Effector CD8-positive, alpha-beta T cell (primary cell): ENCODE results near the gene UPK1A.
A peak's percentile ranks its signal among the peaks of the same experiment; 100 is the strongest.

ENCODE experiments used
- DNase-seq: peaks from one replicate; lab custom pipeline; 2025; lab: John Stamatoyannopoulos, UW
- total RNA-seq, 4 experiments: gene quantifications; one replicate each; lab custom pipeline; 2026; lab: John Stamatoyannopoulos, UW

Gene UPK1A
- 0 to 0.58 (median 0.09) reads per million in 4 experiments for total RNA-seq

DNA sequence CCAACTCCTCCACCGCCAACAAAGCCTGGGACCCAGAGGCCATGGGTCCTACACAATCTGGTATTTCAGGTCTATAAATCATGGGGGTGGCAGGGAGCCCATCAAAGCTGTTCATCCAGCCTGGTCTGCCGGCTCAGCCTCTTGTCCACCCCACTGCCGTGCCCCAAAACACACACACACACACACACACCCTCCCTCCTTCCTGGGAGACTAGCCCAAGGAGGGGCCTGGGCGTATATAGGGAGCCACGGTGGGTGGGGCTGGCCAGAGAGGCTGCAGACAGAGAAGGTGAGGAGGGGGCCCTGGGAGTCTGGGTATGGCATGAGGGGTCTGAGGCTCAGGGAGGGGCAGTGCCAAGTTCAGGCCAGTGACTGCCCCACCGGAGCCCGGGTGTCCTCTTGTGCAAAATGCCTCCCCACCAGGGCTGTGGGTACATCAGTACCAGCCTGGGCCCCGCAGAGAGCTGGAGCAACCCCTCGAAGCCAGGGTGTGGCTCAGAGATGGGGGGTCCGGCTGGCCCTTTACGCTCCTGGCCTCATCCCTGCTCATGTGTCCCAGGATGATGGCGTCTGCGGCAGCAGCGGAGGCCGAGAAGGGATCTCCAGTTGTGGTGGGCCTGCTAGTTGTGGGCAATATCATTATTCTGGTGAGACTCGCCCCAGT is at the start of gene UPK1A:
UPK1A (plus strand) TSS at position 267 of the 663 bp plus-strand sequence; CDS start at position 563, 296 bp downstream.
- DNase-seq = no peak

DNA sequence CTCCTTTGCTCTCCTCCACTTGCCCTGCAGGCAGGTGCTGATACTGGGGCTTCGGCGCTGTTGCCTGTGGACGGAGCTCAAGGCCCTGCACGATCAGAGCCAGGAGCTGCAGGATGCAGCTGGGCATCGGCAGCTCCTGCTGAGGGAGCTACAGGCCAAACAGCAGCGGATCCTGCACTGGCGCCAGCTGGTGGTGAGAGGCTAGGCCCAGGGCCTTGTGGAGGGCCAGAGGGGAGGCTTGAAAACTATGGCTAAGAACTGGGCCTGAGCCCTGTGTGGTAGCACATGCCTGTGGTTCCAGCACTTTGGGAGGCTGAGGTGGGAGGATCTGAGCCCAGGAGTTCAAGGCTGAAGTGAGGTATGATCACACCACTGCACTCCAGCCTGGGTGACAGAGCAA is 47.5 kb upstream of the UPK1A start:
- DNase-seq = no peak

DNA sequence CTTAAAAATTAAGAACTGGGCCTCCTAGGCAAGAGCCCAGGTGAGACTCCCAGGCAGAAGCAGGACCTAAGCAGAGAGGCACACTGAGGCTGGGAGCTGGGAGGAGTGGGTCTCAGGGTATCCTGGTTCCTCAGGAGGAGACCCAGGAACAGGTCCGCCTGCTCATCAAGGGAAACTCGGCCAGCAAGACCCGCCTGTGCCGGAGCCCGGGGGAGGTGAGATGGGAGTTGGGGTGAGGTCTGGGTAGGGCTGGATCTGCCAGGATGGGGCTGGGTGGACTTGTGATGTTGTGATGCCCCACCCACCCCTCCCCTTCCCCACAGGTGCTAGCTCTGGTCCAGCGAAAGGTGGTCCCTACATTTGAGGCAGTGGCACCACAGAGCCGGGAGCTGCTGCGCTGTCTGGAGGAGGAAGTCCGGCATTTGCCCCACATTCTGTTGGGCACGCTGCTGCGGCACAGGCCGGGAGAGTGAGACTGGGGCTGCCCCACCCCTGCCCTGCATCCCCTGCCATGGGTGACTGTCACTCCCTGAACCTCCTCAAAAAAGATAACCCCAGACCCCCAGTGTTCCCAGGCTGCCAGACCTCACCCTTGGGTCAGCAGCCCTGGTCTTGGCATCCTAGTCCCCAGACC is 46.9 kb upstream of the UPK1A start:
- no peak for DNase-seq

DNA sequence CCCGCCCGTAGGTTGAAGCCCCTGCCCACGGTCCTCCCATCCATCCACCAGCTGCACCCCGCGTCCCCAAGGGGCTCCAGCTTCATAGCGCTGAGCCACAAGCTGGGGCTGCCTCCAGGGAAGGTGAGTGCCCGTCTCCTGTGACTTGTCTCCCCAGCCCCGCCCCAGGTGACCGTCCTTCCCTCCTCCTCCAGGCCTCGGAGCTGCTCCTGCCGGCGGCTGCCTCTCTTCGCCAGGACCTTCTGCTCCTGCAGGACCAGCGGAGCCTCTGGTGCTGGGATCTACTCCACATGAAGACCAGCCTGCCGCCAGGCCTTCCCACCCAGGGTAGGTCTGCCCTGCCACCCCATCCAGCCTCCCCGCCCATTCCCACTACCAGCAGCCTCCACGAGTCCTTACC is 46.3 kb upstream of the UPK1A start:
- DNase-seq = no peak

DNA sequence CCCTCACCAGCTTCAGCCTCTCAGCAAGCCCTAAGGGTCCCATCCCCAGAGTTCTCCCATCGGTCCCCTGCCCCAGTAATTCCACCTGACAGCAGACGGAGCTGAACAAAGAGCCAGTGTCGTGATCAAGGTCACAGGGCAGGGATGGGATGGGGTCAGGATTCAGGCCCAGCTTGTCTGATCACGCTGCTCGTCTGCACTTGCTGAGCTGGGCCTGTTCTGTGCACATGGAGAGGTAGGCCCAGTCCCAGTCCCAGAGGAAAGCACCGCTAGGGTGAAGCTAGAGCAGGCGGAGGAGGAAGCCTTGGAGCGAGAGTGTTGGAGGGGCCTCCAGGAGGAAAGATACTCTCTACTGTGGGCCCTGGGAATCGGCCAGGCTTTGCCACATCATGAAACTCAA is 44.6 kb upstream of the UPK1A start:
- no peak for DNase-seq

DNA sequence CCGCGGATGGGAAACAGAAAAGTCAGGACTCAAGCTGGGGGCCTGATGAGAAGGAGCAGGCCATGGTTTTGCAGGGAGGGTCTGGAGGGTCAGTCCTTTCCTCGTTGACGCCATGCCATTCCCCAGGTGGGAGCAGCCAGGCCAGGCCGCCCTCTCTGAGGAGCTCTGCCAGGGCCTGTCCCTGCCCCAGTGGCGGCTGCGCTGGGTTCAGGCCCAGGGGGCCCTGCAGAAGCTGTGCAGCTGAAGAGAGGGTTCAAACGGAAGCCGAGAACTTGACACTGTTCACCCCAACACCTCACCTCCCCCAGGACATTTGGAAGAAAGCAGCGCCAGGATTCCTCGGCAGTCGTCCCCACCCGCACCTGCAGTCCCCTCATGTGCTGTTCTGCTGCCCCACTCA is 43.6 kb upstream of the UPK1A start:
- DNase-seq = no peak

DNA sequence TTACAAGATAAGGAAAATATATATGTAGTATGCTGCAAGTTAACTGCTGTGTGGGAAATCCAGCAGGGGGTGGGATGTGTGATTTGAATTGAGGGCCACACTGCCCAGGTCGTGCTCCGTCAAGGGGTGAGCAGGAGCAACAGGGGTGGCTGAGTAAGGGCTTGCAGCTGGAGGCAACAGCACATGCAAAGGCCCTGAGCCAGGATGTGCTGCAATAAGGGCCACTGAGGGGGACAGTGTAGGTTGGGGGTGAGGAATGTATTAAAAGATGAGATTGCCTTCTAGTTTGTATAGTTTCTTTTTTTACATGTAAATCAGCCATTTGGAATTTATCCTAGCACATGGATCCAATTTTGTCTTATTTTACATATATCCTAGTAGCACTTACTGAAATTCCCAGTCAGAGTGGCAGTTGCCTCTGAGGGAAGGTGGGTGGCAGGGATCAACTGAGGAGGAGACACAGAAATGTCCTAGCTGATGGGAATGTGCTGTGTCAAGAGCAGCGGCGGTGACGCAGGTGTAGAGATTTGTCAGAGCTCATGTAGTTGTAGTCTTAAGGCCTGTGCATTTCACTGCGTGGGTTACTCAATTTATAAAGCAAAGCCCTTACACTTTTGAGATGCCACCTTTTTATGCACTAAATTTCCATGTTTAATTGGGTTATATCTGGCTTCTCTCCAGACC is 42.8 kb upstream of the UPK1A start:
- no peak for DNase-seq

DNA sequence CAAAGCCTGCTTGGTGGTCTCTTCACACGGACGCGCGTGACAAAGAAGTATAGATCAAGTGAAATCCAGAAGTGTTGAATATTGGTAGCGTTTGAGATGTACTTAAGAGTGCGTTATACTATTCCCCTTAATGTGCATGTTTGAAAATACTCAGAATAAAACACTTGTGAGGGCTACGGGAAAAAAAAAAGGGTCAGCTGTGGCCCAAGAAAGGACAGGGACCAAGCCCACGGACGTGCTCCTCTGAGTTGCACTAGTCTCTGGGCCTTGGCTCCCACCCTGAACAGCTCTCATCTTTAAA is 38.1 kb upstream of the UPK1A start:
- no peak for DNase-seq

DNA sequence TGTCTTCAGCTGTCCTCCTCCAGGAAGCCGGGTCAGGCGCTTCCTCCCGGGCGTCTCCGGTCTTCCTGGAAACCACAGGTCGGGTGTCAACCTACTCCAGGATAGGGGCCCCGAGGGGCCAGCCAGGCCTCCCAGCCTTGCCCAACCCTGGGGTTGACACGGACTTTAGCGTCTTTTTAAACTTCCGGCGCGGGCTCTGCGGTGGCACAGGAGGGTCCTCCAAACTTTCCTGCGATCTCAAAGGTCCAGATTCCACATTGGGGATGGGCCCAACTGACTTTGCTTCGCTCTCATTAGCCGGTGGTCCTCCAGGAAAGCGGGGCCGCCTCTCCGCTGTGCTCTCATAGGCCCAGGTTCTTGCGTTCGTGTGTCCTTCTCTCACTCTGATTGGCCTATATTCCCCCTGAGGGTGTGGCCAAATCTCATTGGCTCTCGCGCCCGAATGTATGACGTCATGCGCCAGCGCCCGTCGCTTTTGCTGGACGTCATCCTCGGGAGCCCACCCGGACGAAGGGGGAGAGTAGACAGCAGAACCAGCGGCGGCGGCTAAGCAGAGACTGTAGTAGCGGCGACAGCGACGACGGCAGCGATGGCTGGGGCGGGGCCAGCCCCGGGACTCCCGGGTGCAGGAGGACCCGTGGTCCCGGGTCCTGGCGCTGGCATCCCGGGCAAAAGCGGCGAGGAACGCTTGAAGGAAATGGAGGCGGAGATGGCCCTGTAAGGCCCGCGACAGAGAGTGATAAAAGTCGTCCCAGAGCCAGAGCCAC is 37.6 kb upstream of the UPK1A start, which contains the start of gene RBM42:
RBM42 (plus strand) TSS at position 472 of the 767 bp plus-strand sequence; CDS start at position 590, 118 bp downstream.
- DNase-seq = peak; percentile 98

DNA sequence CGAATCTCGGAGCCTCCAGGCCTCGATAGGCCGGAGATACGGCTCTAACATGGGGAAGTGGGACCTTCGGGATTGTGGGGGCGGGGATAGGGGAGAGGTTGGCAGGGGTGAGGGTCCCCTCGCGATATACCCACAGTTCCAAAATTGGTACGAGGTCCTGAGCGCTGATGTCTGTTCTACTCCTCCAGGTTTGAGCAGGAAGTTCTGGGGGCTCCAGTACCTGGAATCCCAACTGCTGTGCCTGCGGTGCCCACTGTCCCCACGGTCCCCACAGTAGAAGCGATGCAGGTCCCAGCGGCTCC is 37.0 kb upstream of the UPK1A start:
- no peak for DNase-seq

DNA sequence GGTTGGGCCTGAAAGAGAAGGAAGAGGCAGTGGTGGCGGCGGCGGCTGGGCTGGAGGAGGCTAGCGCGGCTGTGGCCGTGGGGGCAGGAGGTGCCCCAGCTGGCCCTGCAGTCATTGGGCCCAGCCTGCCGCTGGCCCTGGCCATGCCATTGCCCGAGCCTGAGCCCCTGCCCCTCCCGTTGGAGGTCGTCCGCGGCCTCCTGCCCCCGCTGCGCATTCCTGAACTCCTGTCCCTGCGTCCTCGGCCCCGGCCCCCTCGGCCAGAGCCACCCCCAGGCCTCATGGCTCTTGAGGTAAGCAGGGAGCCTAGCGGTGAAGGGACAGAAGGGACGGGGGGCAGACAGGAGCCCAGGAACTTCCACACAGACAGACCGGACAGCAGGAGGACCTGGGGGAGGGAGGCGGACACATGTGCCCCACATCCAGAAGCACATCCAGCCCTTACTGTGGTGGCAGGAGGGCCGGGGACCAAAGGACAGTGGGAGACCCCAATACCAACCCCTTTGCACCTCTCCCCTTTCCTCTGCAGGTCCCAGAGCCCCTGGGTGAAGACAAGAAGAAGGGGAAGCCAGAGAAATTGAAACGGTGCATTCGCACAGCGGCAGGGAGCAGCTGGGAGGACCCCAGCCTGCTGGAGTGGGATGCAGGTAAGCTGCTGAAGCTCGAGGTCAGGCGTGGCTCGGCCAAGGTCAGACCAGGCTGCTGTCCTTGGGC is 32.4 kb upstream of the UPK1A start:
- DNase-seq = no peak

DNA sequence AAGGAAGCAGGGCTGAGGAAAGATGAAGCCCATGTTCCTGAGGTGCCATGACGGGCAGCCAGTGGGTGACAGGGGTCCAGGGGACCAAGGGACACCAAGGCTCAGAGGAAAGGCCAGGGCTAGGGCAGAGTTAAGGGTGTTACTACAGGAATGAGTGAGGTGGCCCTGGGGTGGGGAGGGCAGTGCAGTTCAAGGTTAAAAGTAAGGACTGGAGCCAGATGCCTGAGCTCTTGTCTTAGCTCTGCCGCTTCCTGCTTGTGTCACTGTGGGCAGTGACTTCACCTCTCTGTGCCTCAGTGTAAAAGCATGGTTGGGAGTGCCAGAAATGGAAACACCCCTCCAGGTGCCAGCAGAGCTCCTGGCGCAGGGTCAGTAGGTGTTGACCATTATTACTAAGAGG is 29.7 kb upstream of the UPK1A start:
- DNase-seq = no peak

DNA sequence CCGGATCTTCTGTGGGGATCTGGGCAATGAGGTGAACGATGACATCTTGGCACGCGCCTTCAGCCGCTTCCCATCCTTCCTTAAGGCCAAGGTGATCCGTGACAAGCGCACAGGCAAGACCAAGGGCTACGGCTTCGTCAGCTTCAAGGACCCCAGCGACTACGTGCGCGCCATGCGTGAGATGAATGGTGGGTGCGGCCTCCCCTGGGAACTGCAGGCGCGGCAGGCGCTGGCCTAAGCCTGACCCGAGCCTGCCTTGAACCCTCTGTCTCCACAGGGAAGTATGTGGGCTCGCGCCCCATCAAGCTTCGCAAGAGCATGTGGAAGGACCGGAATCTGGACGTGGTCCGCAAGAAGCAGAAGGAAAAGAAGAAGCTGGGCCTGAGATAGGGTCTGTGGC is 29.2 kb upstream of the UPK1A start:
- no peak for DNase-seq

DNA sequence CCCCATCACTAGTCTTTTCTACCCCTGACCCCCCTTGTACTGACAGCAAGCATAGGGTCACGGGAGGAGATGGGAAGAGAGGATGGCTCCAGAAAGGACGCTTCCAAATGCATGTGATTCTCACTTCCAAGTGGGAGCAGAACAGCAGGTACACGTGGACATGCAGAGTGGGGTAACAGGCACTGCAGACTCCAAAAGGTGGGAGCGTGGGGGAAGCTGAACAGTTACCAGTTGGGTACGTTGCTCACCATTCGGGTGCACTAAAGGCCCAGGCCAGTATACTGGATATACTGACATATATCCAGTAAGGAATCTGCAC is 27.0 kb upstream of the UPK1A start:
- DNase-seq = no peak

DNA sequence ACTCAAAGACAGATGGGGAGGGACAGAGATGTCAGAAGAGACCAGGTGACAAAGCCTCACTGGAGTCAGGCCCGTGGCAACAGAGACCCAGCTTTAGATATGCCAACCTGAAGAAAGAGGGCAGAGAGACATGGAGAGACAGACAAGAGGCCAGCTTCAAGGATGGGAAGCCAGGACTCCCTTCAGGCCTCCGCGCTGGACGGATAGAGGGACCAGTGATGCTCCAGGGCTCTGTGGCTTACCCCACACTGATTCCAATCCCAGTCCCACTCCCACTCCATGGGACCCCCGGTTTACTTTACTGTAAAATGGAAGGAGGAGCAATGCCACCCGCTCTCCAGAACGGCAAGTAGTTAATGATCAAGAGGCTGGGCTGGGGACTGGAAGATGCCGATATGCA is 26.5 kb upstream of the UPK1A start:
- no peak for DNase-seq

DNA sequence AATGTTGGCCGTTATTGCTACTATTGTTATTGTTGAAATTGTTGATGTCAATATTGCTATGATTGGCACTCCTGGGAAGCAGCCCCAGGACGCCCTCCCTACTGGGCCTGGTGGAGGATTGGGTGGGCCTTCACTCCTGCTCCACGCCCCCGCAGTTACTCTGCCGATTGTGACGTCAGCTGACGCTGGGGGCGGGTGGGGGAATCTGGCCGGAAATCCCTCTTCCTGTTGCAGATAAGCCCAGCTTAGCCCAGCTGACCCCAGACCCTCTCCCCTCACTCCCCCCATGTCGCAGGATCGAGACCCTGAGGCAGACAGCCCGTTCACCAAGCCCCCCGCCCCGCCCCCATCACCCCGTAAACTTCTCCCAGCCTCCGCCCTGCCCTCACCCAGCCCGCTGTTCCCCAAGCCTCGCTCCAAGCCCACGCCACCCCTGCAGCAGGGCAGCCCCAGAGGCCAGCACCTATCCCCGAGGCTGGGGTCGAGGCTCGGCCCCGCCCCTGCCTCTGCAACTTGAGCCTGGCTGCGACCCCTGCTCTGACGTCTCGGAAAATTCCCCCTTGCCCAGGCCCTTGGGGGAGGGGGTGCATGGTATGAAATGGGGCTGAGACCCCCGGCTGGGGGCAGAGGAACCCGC is 24.7 kb upstream of the UPK1A start, which contains the start of gene ETV2:
ETV2 (plus strand) TSS at position 231 of the 637 bp plus-strand sequence. CDS start 716 bp downstream, outside the sequence.
- DNase-seq = peak; percentile 52

DNA sequence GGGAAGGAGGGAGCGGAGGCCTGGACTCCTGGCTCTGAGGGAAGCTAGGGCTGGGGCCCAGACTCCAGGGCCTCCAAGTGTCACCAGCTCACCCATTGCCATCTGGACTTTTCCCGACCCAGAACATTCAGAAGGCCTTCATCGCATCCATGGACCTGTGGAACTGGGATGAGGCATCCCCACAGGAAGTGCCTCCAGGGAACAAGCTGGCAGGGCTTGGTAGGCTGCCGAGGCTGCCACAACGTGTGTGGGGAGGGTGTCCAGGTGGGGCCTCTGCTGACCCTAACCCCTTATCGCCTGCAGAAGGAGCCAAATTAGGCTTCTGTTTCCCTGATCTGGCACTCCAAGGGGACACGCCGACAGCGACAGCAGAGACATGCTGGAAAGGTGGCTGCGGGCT is 24.0 kb upstream of the UPK1A start:
- no peak for DNase-seq

DNA sequence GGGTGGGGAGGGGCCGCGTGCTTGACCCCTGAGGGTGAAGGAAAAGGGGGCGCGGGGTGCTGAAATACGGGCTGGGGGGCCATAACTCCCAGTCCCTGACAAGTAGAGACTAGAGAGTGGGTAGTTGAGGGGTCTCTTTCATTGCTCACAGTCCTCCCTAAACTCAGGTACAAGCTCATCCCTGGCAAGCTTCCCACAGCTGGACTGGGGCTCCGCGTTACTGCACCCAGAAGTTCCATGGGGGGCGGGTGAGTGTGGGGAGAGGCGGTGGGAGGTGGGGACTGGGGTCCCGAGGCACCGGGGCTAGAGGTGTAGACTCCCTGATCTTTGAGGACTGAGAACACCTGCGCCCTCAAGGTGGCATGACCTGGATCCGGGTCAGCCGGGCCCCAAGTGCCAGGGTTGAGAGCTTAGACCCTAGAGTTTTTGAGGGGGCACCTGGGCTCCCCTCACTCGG is 23.5 kb upstream of the UPK1A start:
- no peak for DNase-seq

DNA sequence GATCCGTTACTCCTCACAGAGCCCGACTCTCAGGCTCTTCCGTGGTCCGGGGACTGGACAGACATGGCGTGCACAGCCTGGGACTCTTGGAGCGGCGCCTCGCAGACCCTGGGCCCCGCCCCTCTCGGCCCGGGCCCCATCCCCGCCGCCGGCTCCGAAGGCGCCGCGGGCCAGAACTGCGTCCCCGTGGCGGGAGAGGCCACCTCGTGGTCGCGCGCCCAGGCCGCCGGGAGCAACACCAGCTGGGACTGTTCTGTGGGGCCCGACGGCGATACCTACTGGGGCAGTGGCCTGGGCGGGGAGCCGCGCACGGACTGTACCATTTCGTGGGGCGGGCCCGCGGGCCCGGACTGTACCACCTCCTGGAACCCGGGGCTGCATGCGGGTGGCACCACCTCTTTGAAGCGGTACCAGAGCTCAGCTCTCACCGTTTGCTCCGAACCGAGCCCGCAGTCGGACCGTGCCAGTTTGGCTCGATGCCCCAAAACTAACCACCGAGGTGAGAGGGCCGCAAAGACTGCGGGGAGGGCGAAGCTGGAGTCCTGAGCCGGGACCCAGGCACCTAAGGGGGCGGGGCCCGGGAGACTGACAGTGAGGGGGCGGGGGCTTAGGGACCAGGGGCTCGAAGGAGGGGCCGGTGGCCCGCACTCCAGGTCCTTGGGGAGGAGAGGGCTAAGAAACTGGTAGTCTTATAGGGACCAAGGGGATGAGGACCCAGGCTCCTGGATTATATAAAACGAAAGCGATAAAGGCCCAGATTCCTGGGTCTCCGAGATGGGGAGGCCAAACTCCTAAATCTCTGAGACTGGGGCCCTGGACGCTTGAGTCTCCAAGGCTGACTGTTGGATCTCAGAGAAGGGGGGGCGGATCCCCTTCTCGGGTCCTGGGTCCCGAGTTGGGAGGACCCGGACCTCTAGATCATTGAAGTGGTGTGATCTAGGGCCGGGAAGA is 22.8 kb upstream of the UPK1A start:
- peak; percentile 63 for DNase-seq
